ENCODE measurements around the gene SLC44A1. TPM values are rescaled to one million over a fixed set of nuclear protein-coding genes. Genes with fewer than 3 reads are reported as not detected.

Gene SLC44A1
- total RNA-seq, 2 donors from 2014 or later, result 22.2 to 27.1 TPM

GRCh38 chr9:105281926-105282325 is 37.5 kb downstream of the SLC44A1 start:
- Histone ChIP-seq H3K36me3 (no peaks in the 10 kb centered on the region), H3K4me1 (replicated peaks) (no peaks in the 10 kb centered on the region), H3K27ac (no peak overlapping the region), H3K27me3 (replicated peaks; ENCODE audit: insufficient read depth) (no peaks in the 10 kb centered on the region), H3K9me3 (no peaks in the 10 kb centered on the region), H3K4me3 (no peak overlapping the region)
- intact Hi-C loops (cut with DNase I), result no loop called here
- 80% methylated on average over 1 of the region's 1 CpG for WGBS
- DNase-seq (ENCODE audit: low spot score), result no peak
- TF ChIP-seq POLR2AphosphoS5 (IDR thresholded peaks at IDR 0.05), result no peak
- no peak for TF ChIP-seq CTCF (IDR thresholded peaks at IDR 0.05)
- no peak for TF ChIP-seq POLR2A (IDR thresholded peaks at IDR 0.05)

- WGBS, result 94% methylated on average over 7 of the region's 7 CpGs
These were observed 38.6 kb downstream of the SLC44A1 start for GRCh38 chr9:105282870-105283621.

GRCh38 chr9:105283795-105284194 is 39.3 kb downstream of the SLC44A1 start:
- H3K9me3 ChIP-seq, result no peaks in the 10 kb centered on the region
- no peaks in the 10 kb centered on the region for H3K36me3 ChIP-seq
- TF ChIP-seq POLR2AphosphoS5 (IDR thresholded peaks at IDR 0.05) (no peak), CTCF (IDR thresholded peaks at IDR 0.05) (no peak), POLR2A (IDR thresholded peaks at IDR 0.05) (no peak)
- no peak overlapping the region for H3K4me3 ChIP-seq
- no peaks in the 10 kb centered on the region for H3K4me1 ChIP-seq (replicated peaks)
- no peak overlapping the region for H3K27ac ChIP-seq
- WGBS, result 73% methylated on average over 1 of the region's 1 CpG
- H3K27me3 ChIP-seq (replicated peaks; ENCODE audit: insufficient read depth), result no peaks in the 10 kb centered on the region
- no peak for DNase-seq (ENCODE audit: low spot score)
- intact Hi-C loops (cut with DNase I), result no loop called here

More at GRCh38 chr9:105282870-105283621, 38.6 kb downstream of the SLC44A1 start:
- no peaks in the 10 kb centered on the region for H3K27me3 ChIP-seq (replicated peaks; ENCODE audit: insufficient read depth)
- no peak overlapping the region for H3K4me3 ChIP-seq
- H3K9me3 ChIP-seq, result no peaks in the 10 kb centered on the region
- no peaks in the 10 kb centered on the region for H3K36me3 ChIP-seq
- no peak for DNase-seq (ENCODE audit: low spot score)
- H3K4me1 ChIP-seq (replicated peaks), result no peaks in the 10 kb centered on the region
- no peak overlapping the region for H3K27ac ChIP-seq
- intact Hi-C loops (cut with DNase I), result no loop called here
- TF ChIP-seq POLR2AphosphoS5 (IDR thresholded peaks at IDR 0.05) (no peak), POLR2A (IDR thresholded peaks at IDR 0.05) (no peak), CTCF (IDR thresholded peaks at IDR 0.05) (no peak)

GRCh38 chr9:105284463-105284862 is 40.0 kb downstream of the SLC44A1 start:
- Histone ChIP-seq H3K27ac (no peak overlapping the region), H3K27me3 (replicated peaks; ENCODE audit: insufficient read depth) (no peaks in the 10 kb centered on the region), H3K4me1 (replicated peaks) (no peaks in the 10 kb centered on the region), H3K9me3 (no peaks in the 10 kb centered on the region), H3K4me3 (no peak overlapping the region), H3K36me3 (no peaks in the 10 kb centered on the region)
- intact Hi-C loops (cut with DNase I), result no loop called here
- 72% methylated on average over 2 of the region's 2 CpGs for WGBS
- TF ChIP-seq POLR2A (IDR thresholded peaks at IDR 0.05), result no peak
- TF ChIP-seq POLR2AphosphoS5 (IDR thresholded peaks at IDR 0.05), result no peak
- no peak for TF ChIP-seq CTCF (IDR thresholded peaks at IDR 0.05)
- DNase-seq (ENCODE audit: low spot score), result no peak

- DNase-seq (ENCODE audit: low spot score), result no peak
- Histone ChIP-seq H3K27me3 (replicated peaks; ENCODE audit: insufficient read depth) (no peaks in the 10 kb centered on the region), H3K36me3 (no peaks in the 10 kb centered on the region), H3K9me3 (no peaks in the 10 kb centered on the region), H3K4me1 (replicated peaks) (no peaks in the 10 kb centered on the region), H3K27ac (no peak overlapping the region), H3K4me3 (no peak overlapping the region)
- intact Hi-C loops (cut with DNase I), result no loop called here
- TF ChIP-seq POLR2A (IDR thresholded peaks at IDR 0.05), result no peak
- TF ChIP-seq CTCF (IDR thresholded peaks at IDR 0.05), result no peak
- TF ChIP-seq POLR2AphosphoS5 (IDR thresholded peaks at IDR 0.05), result no peak
- 90% methylated on average over 4 of the region's 4 CpGs for WGBS
These were observed 41.6 kb downstream of the SLC44A1 start for GRCh38 chr9:105286098-105286497.
